Neural cell (in vitro differentiated cells): Measurements from ENCODE around the gene PRRC2B. TPM values are rescaled to one million over a fixed set of nuclear protein-coding genes. Genes with fewer than 3 reads are reported as not detected.

Source experiments
- H2AFZ ChIP-seq: fragments of 200-600, 300-800 bp; sonication (generic), shearing (Covaris generic); 2 replicates; pipeline ENCODE4 v1.6.0; 2014; ENCODE audit warnings: low read depth, mild to moderate bottlenecking, antibody characterized with exemption, low read length, moderate library complexity
- H3F3A ChIP-seq: fragments of 200-600 bp; shearing (Covaris generic); 2 replicates; pipeline ENCODE4 v1.6.1; 2016; ENCODE audit warnings: mild to moderate bottlenecking, moderate library complexity, mixed read lengths, antibody characterized with exemption, low read length; ENCODE audit not compliant: insufficient read depth, poor library complexity, severe bottlenecking
- H3K27ac ChIP-seq: fragments of 200-600, 300-800 bp; sonication (generic), shearing (Covaris generic); 2 replicates; pipeline ENCODE4 v1.5.1; 2014; ENCODE audit warnings: mild to moderate bottlenecking, low read length, moderate library complexity
- H3K27me3 ChIP-seq: fragments of 300-800, 200-600 bp; sonication (generic), shearing (Covaris generic); 2 replicates; pipeline ENCODE4 v1.6.0; 2014; ENCODE audit warnings: mild to moderate bottlenecking, low read depth, low read length, moderate library complexity; ENCODE audit not compliant: insufficient read depth
- H3K36me3 ChIP-seq: fragments of 300-800, 200-600 bp; sonication (generic), shearing (Covaris generic); 2 replicates; pipeline ENCODE4 v1.5.1; 2014; ENCODE audit warnings: mild to moderate bottlenecking, antibody characterized with exemption, low read length, moderate library complexity; ENCODE audit not compliant: insufficient read depth
- H3K4me2 ChIP-seq: fragments of 300-800, 200-600 bp; sonication (generic), shearing (Covaris generic); 2 replicates; pipeline ENCODE4 v1.6.0; 2014; ENCODE audit warnings: mild to moderate bottlenecking, low read length
- H3K4me3 ChIP-seq: fragments of 300-800, 200-600 bp; sonication (generic), shearing (Covaris generic); 2 replicates; pipeline ENCODE4 v1.5.1; 2014; ENCODE audit warnings: mild to moderate bottlenecking, low read length, moderate library complexity
- H3K79me2 ChIP-seq: fragments of 200-600 bp; shearing (Covaris generic); replicated peaks from 2 replicates; pipeline ENCODE4 v1.6.0; 2014; ENCODE audit warnings: mild to moderate bottlenecking, low read length, moderate library complexity; ENCODE audit not compliant: insufficient read depth
- H3K9ac ChIP-seq: fragments of 300-800, 200-600 bp; sonication (generic), shearing (Covaris generic); 2 replicates; pipeline ENCODE4 v1.6.1; 2016; ENCODE audit warnings: mild to moderate bottlenecking, low read length, mixed read lengths
- H3K9me2 ChIP-seq: fragments of 200-600 bp; shearing (Covaris generic); 2 replicates; pipeline ENCODE4 v1.6.1; 2016; ENCODE audit warnings: mild to moderate bottlenecking, low read length, mixed read lengths; ENCODE audit not compliant: insufficient read depth
- H3K9me3 ChIP-seq: fragments of 200-600, 300-800 bp; sonication (generic), shearing (Covaris generic); 2 replicates; pipeline ENCODE4 v1.6.1; 2016; ENCODE audit warnings: mild to moderate bottlenecking, mixed run types, low read length, moderate library complexity, mixed read lengths
- H4K20me1 ChIP-seq: fragments of 200-600 bp; shearing (Covaris generic); 2 replicates; pipeline ENCODE4 v1.6.1; 2016; ENCODE audit warnings: mild to moderate bottlenecking, mixed run types; ENCODE audit not compliant: insufficient read depth
- EP300 ChIP-seq: fragments of 450-650 bp; conservative IDR thresholded peaks from 2 replicates; pipeline ENCODE4 v1.6.1; 2014; ENCODE audit warnings: antibody characterized with exemption, mild to moderate bottlenecking, moderate library complexity; ENCODE audit not compliant: poor library complexity, severe bottlenecking
- EZH2 ChIP-seq: fragments of 200-600, 300-800 bp; shearing (Covaris generic), sonication (generic); IDR thresholded peaks from 2 replicates; pipeline ENCODE4 v1.6.1; 2014; ENCODE audit warnings: antibody characterized with exemption, low read length, borderline replicate concordance, mild to moderate bottlenecking; ENCODE audit not compliant: insufficient read depth, poor library complexity, severe bottlenecking
- MXI1 ChIP-seq: fragments of 450-650 bp; conservative IDR thresholded peaks from 2 replicates; pipeline ENCODE4 v1.6.1; 2014; ENCODE audit warnings: antibody characterized with exemption, mild to moderate bottlenecking; ENCODE audit not compliant: poor library complexity, severe bottlenecking
- POLR2AphosphoS5 ChIP-seq: IDR thresholded peaks from 2 replicates; pipeline ENCODE4 v1.6.1; 2012
- RAD21 ChIP-seq: fragments of 450-650 bp; conservative IDR thresholded peaks from 2 replicates; pipeline ENCODE4 v1.6.1; 2014; ENCODE audit warnings: antibody characterized with exemption, mild to moderate bottlenecking, moderate library complexity
- SMC3 ChIP-seq: fragments of 450-650 bp; conservative IDR thresholded peaks from 2 replicates; pipeline ENCODE4 v1.6.1; 2014; ENCODE audit warnings: antibody characterized with exemption, mild to moderate bottlenecking, moderate library complexity; ENCODE audit not compliant: poor library complexity
- TAF1 ChIP-seq: IDR thresholded peaks from 2 replicates; pipeline ENCODE4 v1.6.1; 2012; ENCODE audit warnings: low read depth
- polyA plus RNA-seq: library from polyadenylated mRNA; depleted of rRNA; stranded (reverse); fragments of >200 nt; gene quantifications from 2 replicates; pipeline ENCODE4 v1.2.3, GENCODE V29; 2014
- TF ChIP-seq, protein P1 (sequence below): IDR thresholded peaks from 2 replicates; pipeline ENCODE4 v1.6.1; 2012; ENCODE audit warnings: borderline replicate concordance
- TF ChIP-seq, protein P2 (sequence below): fragments of 450-650 bp; IDR thresholded peaks from 2 replicates; pipeline ENCODE4 v1.5.1; 2014; ENCODE audit warnings: antibody characterized with exemption, mild to moderate bottlenecking, moderate library complexity; ENCODE audit not compliant: poor library complexity, severe bottlenecking

Gene PRRC2B
- polyA plus RNA-seq, 1 donor from 2014 or later, result 89.5 TPM

DNA sequence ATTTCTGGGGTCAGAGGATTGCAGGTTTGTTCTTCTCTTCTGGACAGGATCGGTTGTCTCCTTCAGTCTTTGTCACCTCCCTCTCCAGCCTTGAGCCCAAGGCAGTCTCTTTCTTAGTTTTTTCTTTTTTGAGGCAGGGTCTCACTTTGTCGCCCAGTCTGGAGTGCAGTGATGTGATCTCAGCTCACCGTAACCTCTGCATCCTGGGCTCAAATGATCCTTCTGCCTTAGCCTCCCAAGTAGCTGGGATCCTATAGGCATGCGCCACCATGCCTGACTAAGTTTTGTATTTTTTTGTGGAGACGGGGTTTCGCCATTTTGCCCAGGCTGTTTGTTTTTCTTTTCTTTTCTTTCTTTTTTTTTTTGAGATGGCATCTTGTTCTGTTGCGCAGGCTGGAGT lies 6.1 kb downstream of the PRRC2B start:
- no peak overlapping the region for H3K27ac ChIP-seq
- peaks cover 93% of the 10 kb centered on the region for H3K79me2 ChIP-seq
- H2AFZ ChIP-seq, result no peak overlapping the region
- peaks cover 4% of the 10 kb centered on the region for H3F3A ChIP-seq
- H3K36me3 ChIP-seq, result no peaks in the 10 kb centered on the region
- H3K4me2 ChIP-seq, result no peak overlapping the region
- H3K9ac ChIP-seq, result no peak overlapping the region
- H3K4me3 ChIP-seq, result no peak overlapping the region
- H3K9me2 ChIP-seq, result no peaks in the 10 kb centered on the region
- TF ChIP-seq, protein P1, sequence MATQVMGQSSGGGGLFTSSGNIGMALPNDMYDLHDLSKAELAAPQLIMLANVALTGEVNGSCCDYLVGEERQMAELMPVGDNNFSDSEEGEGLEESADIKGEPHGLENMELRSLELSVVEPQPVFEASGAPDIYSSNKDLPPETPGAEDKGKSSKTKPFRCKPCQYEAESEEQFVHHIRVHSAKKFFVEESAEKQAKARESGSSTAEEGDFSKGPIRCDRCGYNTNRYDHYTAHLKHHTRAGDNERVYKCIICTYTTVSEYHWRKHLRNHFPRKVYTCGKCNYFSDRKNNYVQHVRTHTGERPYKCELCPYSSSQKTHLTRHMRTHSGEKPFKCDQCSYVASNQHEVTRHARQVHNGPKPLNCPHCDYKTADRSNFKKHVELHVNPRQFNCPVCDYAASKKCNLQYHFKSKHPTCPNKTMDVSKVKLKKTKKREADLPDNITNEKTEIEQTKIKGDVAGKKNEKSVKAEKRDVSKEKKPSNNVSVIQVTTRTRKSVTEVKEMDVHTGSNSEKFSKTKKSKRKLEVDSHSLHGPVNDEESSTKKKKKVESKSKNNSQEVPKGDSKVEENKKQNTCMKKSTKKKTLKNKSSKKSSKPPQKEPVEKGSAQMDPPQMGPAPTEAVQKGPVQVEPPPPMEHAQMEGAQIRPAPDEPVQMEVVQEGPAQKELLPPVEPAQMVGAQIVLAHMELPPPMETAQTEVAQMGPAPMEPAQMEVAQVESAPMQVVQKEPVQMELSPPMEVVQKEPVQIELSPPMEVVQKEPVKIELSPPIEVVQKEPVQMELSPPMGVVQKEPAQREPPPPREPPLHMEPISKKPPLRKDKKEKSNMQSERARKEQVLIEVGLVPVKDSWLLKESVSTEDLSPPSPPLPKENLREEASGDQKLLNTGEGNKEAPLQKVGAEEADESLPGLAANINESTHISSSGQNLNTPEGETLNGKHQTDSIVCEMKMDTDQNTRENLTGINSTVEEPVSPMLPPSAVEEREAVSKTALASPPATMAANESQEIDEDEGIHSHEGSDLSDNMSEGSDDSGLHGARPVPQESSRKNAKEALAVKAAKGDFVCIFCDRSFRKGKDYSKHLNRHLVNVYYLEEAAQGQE, result no peak
- no peak for TF ChIP-seq POLR2AphosphoS5
- no peak for TF ChIP-seq RAD21
- TF ChIP-seq SMC3, result no peak
- no peak for TF ChIP-seq TAF1
- TF ChIP-seq EP300, result no peak
- no peak for TF ChIP-seq EZH2
- no peak for TF ChIP-seq MXI1
- TF ChIP-seq, protein P2, sequence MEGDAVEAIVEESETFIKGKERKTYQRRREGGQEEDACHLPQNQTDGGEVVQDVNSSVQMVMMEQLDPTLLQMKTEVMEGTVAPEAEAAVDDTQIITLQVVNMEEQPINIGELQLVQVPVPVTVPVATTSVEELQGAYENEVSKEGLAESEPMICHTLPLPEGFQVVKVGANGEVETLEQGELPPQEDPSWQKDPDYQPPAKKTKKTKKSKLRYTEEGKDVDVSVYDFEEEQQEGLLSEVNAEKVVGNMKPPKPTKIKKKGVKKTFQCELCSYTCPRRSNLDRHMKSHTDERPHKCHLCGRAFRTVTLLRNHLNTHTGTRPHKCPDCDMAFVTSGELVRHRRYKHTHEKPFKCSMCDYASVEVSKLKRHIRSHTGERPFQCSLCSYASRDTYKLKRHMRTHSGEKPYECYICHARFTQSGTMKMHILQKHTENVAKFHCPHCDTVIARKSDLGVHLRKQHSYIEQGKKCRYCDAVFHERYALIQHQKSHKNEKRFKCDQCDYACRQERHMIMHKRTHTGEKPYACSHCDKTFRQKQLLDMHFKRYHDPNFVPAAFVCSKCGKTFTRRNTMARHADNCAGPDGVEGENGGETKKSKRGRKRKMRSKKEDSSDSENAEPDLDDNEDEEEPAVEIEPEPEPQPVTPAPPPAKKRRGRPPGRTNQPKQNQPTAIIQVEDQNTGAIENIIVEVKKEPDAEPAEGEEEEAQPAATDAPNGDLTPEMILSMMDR, result no peak
- peaks cover 58% of the 10 kb centered on the region for H4K20me1 ChIP-seq
- H3K27me3 ChIP-seq, result no peaks in the 10 kb centered on the region
- H3K9me3 ChIP-seq, result no peaks in the 10 kb centered on the region

DNA sequence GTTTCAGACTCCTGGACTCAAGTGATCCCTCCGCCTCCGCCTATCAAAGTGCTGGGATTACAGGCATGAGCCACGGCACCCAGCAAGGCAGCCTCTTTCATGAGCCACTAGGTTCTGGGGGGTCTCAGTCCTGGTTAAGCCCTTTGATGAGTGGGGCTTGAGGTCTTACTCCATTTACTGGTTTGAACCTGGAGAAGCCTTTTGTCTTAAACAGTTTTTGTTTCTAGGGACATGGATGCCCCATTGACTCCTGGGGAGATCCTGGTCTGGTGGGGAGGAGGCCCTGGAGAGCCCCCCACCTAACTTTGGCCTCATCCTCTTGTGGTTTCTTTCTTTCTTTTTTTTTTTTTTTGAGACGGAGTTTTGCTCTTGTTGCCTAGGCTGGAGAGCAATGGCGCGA lies 6.7 kb downstream of the PRRC2B start:
- Histone ChIP-seq H4K20me1 (peaks cover 62% of the 10 kb centered on the region), H2AFZ (no peak overlapping the region), H3F3A (no peaks in the 10 kb centered on the region), H3K27me3 (no peaks in the 10 kb centered on the region), H3K9me3 (no peaks in the 10 kb centered on the region), H3K9me2 (no peaks in the 10 kb centered on the region), H3K27ac (no peak overlapping the region), H3K9ac (no peak overlapping the region), H3K4me2 (no peak overlapping the region), H3K4me3 (no peak overlapping the region), H3K36me3 (no peaks in the 10 kb centered on the region), H3K79me2 (peaks cover 93% of the 10 kb centered on the region)
- TF ChIP-seq, protein P1, result no peak
- TF ChIP-seq SMC3, result no peak
- no peak for TF ChIP-seq EP300
- no peak for TF ChIP-seq EZH2
- TF ChIP-seq, protein P2, result no peak
- no peak for TF ChIP-seq POLR2AphosphoS5
- no peak for TF ChIP-seq RAD21
- no peak for TF ChIP-seq TAF1
- no peak for TF ChIP-seq MXI1
